K562 (cell line): Measurements from ENCODE around the gene TARS3. TPM values are rescaled to one million over a fixed set of nuclear protein-coding genes. Genes with fewer than 3 reads are reported as not detected.

ENCODE experiments used
- ARNT ChIP-seq, 2 experiments: fragments of 450-650 bp; IDR thresholded peaks; 2 replicates each; pipeline ENCODE4 v1.6.1; 2016; ENCODE audit warnings: mild to moderate bottlenecking in 1 of 2
- C11orf30 ChIP-seq: fragments of 450-650 bp; IDR thresholded peaks from 2 replicates; pipeline ENCODE4 v1.6.1; 2016; ENCODE audit warnings: low read depth, mild to moderate bottlenecking
- CBFA2T3 ChIP-seq: fragments of 450-650 bp; IDR thresholded peaks from 2 replicates; pipeline ENCODE4 v1.6.1; 2017
- CBX3 ChIP-seq, 2 experiments: IDR thresholded peaks; 1 replicate in 1 of 2; 2 replicates in 1 of 2; pipeline ENCODE4 v1.6.1; 2012; ENCODE audit warnings: inconsistent platforms in 2 of 2, low read length in 2 of 2, borderline replicate concordance in 1 of 2, control low read depth in 1 of 2
- CCAR2 ChIP-seq: fragments of 200-400 bp; formaldehyde crosslinking; IDR thresholded peaks from 2 replicates; pipeline ENCODE4 v1.6.1; 2017; ENCODE audit warnings: mild to moderate bottlenecking, low read depth, low read length
- JUND ChIP-seq, 2 experiments: IDR thresholded peaks; 2 replicates in 1 of 2; 3 replicates in 1 of 2; pipeline ENCODE4 v1.6.1; 2011; ENCODE audit warnings: borderline replicate concordance in 2 of 2, low read depth in 2 of 2, low read length in 2 of 2, improper control_type of control experiment in 1 of 2, missing biosample characterization in 1 of 2, missing genetic modification characterization in 1 of 2, missing genetic modification reagents in 1 of 2
- MIER1 ChIP-seq: fragments of 450-650 bp; IDR thresholded peaks from 2 replicates; pipeline ENCODE4 v1.6.1; 2016; ENCODE audit warnings: antibody characterized with exemption, mild to moderate bottlenecking, low read depth
- NFIC ChIP-seq: fragments of 450-650 bp; IDR thresholded peaks from 2 replicates; pipeline ENCODE4 v1.6.1; 2017; ENCODE audit warnings: mild to moderate bottlenecking, inconsistent platforms
- NR2C1 ChIP-seq, 2 experiments: fragments of 450-650 bp; IDR thresholded peaks; 2 replicates each; pipeline ENCODE4 v1.6.1; 2017; ENCODE audit warnings: mild to moderate bottlenecking in 2 of 2, antibody characterized with exemption in 1 of 2, inconsistent platforms in 1 of 2, missing compliant biosample characterization in 1 of 2, missing genetic modification characterization in 1 of 2
- PPARD ChIP-seq: fragments of 250-450 bp; sonication (Bioruptor Pico); IDR thresholded peaks from 2 replicates; pipeline ENCODE4 v1.8.0; 2022; ENCODE audit warnings: inconsistent platforms, mild to moderate bottlenecking, moderate library complexity
- PTTG1 ChIP-seq: fragments of 450-650 bp; IDR thresholded peaks from 2 replicates; pipeline ENCODE4 v1.6.1; 2016; ENCODE audit warnings: low read depth, mild to moderate bottlenecking, missing genetic modification characterization, missing compliant biosample characterization
- TCF3 ChIP-seq: sonication (generic); formaldehyde crosslinking; IDR thresholded peaks from 2 replicates; pipeline ENCODE4 v1.4.0; 2020; ENCODE audit warnings: mild to moderate bottlenecking, missing genetic modification reagents
- TRIM24 ChIP-seq, 2 experiments: fragments of 450-650 bp; IDR thresholded peaks; 2 replicates each; pipeline ENCODE4 v1.6.1; 2016
- ZNF316 ChIP-seq: fragments of 450-650 bp; IDR thresholded peaks from 2 replicates; pipeline ENCODE4 v1.6.1; 2016
- polyA plus RNA-seq, 8 experiments: library from polyadenylated mRNA; depleted of rRNA in 4 of 8; stranded (reverse) in 5 of 8; unstranded in 3 of 8; fragments of >200 nt; fragmentation: Nextera tagmentation in 2 of 8; fragmentation: Illumina TruSeq in 1 of 8; extraction: Ambion mirVana in 2 of 8; extraction: Trizol in 1 of 8; gene quantifications; 2 replicates each; pipeline versions ENCODE4 v1.2.1 to v1.2.3, GENCODE V29; 2011 to 2014; ENCODE audit warnings: inconsistent platforms in 1 of 8, missing spikeins in 1 of 8
- total RNA-seq, 7 experiments: library from RNA; depleted of rRNA in 6 of 7; stranded (reverse); fragments of >200 nt in 6 of 7; fragmentation: Illumina TruSeq in 2 of 7; extraction: Trizol in 2 of 7; gene quantifications; 2 replicates each; pipeline versions ENCODE4 v1.2.1 to v1.2.3, GENCODE V29; 2011 to 2021; ENCODE audit warnings: low replicate concordance in 1 of 7
- TF ChIP-seq, protein P1 (sequence below), 2 experiments: fragments of 450-650 bp in 1 of 2; sonication (generic) in 1 of 2; formaldehyde crosslinking; conservative IDR thresholded peaks; 2 replicates each; pipeline versions ENCODE4 v1.4.0 to v1.8.1; 2020 to 2022; ENCODE audit warnings: mild to moderate bottlenecking in 1 of 2, missing genetic modification reagents in 1 of 2
- TF ChIP-seq, protein P2 (sequence below), 2 experiments: fragments of 450-650 bp; IDR thresholded peaks; 2 replicates each; pipeline ENCODE4 v1.6.1; 2016
- TF ChIP-seq, protein P3 (sequence below), 3 experiments: fragments of 200-800 bp in 1 of 3; sonication (Bioruptor generic) in 1 of 3; sonication (generic) in 1 of 3; formaldehyde crosslinking in 1 of 3; IDR thresholded peaks; 2 replicates each; pipeline versions ENCODE4 v1.6.1 to v1.8.0; 2016 to 2022; ENCODE audit warnings: mild to moderate bottlenecking in 2 of 3, missing compliant biosample characterization in 2 of 3, missing genetic modification characterization in 2 of 3, missing genetic modification reagents in 1 of 3
- TF ChIP-seq, protein P4 (sequence below): fragments of 250-450 bp; sonication (Bioruptor Pico); IDR thresholded peaks from 2 replicates; pipeline ENCODE4 v1.5.0; 2021
- TF ChIP-seq, protein P5 (sequence below): fragments of 450-650 bp; IDR thresholded peaks from 2 replicates; pipeline ENCODE4 v1.6.1; 2018; ENCODE audit warnings: mild to moderate bottlenecking, low read depth; ENCODE audit not compliant: partially characterized antibody

The TARS3 gene
- total and polyA plus RNA-seq, 9 of the 15 experiments (the other 6 are each of a cell fraction or from before 2014, with no cell fraction given): 2.1 to 14.7 (median 9.8) TPM

DNA sequence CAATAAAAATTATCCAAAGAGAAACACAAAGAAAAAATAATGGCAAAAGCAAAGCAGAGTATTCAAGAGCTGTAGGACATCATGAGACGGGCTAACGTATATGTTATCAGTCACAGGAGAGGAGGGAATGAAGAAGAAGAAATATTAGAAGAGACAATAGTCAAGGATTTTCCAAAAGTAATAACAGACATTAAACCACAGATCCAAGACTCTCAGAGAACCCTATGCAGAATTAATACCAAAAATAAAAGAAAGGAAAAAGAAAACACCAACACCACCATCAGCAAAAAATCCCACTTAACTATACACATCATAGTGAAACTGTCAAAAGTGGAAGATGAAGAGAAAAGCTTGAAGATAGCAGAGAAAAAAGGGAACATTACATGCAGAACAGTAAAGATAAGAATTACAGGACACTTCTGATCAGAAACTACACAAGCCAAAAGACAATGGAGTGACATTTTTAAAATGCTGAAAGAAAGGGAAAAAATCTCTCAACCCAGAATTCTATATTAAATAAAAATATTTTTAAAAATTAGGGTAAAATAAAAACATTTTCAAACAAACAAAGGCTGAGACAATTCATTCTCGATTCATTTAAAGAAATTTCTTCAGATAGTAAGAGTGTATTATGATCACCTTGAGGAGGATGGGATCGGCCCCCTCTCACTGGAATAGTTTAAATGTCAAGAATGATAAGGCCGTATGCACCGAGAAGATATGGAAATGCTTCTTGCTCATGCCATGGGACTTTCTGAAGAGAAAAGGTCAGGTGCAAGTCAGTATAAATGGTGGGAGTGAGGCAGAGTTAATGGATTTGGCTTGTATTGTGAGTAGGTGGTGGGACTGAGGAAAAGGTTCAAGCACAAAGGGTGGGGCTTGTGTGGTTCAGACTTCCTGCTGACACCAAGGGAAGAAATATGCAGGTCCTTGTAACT lies 100.6 kb downstream of the TARS3 start (continued):
- TF ChIP-seq, protein P1, sequence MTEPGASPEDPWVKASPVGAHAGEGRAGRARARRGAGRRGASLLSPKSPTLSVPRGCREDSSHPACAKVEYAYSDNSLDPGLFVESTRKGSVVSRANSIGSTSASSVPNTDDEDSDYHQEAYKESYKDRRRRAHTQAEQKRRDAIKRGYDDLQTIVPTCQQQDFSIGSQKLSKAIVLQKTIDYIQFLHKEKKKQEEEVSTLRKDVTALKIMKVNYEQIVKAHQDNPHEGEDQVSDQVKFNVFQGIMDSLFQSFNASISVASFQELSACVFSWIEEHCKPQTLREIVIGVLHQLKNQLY (CRISPR knock-in tag; conservative IDR thresholded peaks at IDR 0.05): no peak
- no peak for TF ChIP-seq C11orf30
- TF ChIP-seq, protein P2, sequence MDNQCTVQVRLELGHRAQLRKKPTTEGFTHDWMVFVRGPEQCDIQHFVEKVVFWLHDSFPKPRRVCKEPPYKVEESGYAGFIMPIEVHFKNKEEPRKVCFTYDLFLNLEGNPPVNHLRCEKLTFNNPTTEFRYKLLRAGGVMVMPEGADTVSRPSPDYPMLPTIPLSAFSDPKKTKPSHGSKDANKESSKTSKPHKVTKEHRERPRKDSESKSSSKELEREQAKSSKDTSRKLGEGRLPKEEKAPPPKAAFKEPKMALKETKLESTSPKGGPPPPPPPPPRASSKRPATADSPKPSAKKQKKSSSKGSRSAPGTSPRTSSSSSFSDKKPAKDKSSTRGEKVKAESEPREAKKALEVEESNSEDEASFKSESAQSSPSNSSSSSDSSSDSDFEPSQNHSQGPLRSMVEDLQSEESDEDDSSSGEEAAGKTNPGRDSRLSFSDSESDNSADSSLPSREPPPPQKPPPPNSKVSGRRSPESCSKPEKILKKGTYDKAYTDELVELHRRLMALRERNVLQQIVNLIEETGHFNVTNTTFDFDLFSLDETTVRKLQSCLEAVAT (IDR thresholded peaks at IDR 0.05): 0 out of 4 replicates have a peak, but pooled peaks of 1 of the 2 experiments have one; percentile 18
- TF ChIP-seq, protein P3, sequence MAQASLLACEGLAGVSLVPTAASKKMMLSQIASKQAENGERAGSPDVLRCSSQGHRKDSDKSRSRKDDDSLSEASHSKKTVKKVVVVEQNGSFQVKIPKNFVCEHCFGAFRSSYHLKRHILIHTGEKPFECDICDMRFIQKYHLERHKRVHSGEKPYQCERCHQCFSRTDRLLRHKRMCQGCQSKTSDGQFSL (CRISPR knock-in tag; IDR thresholded peaks at IDR 0.05): no peak
- TF ChIP-seq, protein P3 (tag; IDR thresholded peaks at IDR 0.05): no peak
- TF ChIP-seq TCF3: 0 out of 2 replicates have a peak, but pooled peaks have one; percentile 25
- TF ChIP-seq CBFA2T3: peak; percentile 60
- TF ChIP-seq TRIM24 (IDR thresholded peaks at IDR 0.05): peak; percentile 59 to 84
- TF ChIP-seq MIER1: peak; percentile 50; the same call in 1 of the 2 replicates
- TF ChIP-seq, protein P4, sequence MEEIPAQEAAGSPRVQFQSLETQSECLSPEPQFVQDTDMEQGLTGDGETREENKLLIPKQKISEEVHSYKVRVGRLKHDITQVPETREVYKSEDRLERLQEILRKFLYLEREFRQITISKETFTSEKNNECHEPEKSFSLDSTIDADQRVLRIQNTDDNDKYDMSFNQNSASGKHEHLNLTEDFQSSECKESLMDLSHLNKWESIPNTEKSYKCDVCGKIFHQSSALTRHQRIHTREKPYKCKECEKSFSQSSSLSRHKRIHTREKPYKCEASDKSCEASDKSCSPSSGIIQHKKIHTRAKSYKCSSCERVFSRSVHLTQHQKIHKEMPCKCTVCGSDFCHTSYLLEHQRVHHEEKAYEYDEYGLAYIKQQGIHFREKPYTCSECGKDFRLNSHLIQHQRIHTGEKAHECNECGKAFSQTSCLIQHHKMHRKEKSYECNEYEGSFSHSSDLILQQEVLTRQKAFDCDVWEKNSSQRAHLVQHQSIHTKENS (CRISPR knock-in tag): no peak
- TF ChIP-seq CCAR2: no peak
- TF ChIP-seq NFIC: no peak
- no peak for TF ChIP-seq JUND (IDR thresholded peaks at IDR 0.05; ENCODE audit: borderline replicate concordance, low read depth, low read length)
- no peak for TF ChIP-seq JUND (tag; IDR thresholded peaks at IDR 0.05; ENCODE audit: borderline replicate concordance, low read depth, low read length)
- TF ChIP-seq PPARD (CRISPR knock-in tag): no peak
- no peak for TF ChIP-seq NR2C1 (IDR thresholded peaks at IDR 0.05)
- TF ChIP-seq NR2C1 (tag; IDR thresholded peaks at IDR 0.05): no peak
- TF ChIP-seq ZNF316: 0 out of 2 replicates have a peak, but pooled peaks have one; percentile 24
- TF ChIP-seq, protein P5, sequence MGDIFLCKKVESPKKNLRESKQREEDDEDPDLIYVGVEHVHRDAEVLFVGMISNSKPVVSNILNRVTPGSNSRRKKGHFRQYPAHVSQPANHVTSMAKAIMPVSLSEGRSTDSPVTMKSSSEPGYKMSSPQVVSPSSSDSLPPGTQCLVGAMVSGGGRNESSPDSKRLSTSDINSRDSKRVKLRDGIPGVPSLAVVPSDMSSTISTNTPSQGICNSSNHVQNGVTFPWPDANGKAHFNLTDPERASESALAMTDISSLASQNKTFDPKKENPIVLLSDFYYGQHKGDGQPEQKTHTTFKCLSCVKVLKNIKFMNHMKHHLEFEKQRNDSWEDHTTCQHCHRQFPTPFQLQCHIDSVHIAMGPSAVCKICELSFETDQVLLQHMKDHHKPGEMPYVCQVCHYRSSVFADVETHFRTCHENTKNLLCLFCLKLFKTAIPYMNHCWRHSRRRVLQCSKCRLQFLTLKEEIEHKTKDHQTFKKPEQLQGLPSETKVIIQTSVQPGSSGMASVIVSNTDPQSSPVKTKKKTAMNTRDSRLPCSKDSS: peak; percentile 99
- 0 out of 4 replicates have a peak, but pooled peaks of 1 of the 2 experiments have one; percentile 55 for TF ChIP-seq ARNT (IDR thresholded peaks at IDR 0.05)
- TF ChIP-seq PTTG1 (tag): no peak
- peak in 1 of 2 experiments; percentile 81; a peak in 2 of 3 replicates for TF ChIP-seq CBX3 (IDR thresholded peaks at IDR 0.05; ENCODE audit: borderline replicate concordance in 1 of 2, low read length in 2 of 2)
- TF ChIP-seq, all 486 proteins: peak for 19
